GM12878 (cell line): Measurements from ENCODE around the gene SASH1. TPM values are rescaled to one million over a fixed set of nuclear protein-coding genes. Genes with fewer than 3 reads are reported as not detected.

ENCODE experiments used
- ATAC-seq: fragments of 200-7000 bp; cut with Tn5 transposase; 3 replicates; pipeline ENCODE4 v1.9.1; 2020; ENCODE audit warnings: mild to moderate bottlenecking, moderate library complexity
- BruUV-seq: library from RNA; stranded (reverse); fragments of 400-500 nt; replicated peaks from 2 replicates; lab custom pipeline; 2021; lab: Mats Ljungman, UMichigan
- CTCF ChIA-PET: fragments of 300-600 bp; sonication (Branson Sonifier 250); formaldehyde crosslinking; extraction: SDS; loops from one replicate; lab custom pipeline; 2021; ENCODE audit warnings: inconsistent platforms; lab: Yijun Ruan, JAX
- POLR2A ChIA-PET: fragments of 350-600 bp; formaldehyde crosslinking; extraction: SDS; loops from one replicate; lab custom pipeline; 2021; ENCODE audit warnings: inconsistent platforms; lab: Charles Lee
- RAD21 ChIA-PET: fragments of 300-600 bp; sonication (Branson Sonifier 250); formaldehyde crosslinking; loops from one replicate; lab custom pipeline; 2023; ENCODE audit warnings: antibody characterized with exemption; ENCODE audit not compliant: unreplicated experiment; lab: Charles Lee
- SMC1A ChIA-PET: fragments of 300-600 bp; sonication (Branson Sonifier 250); formaldehyde crosslinking; loops from one replicate; lab custom pipeline; 2023; ENCODE audit not compliant: unreplicated experiment, uncharacterized antibody; lab: Charles Lee
- DNase-seq: peaks from one replicate; pipeline ENCODE4 v3.0.0-alpha.2; 2011; ENCODE audit warnings: low read depth, low spot score
- FAIRE-seq: peaks from 3 replicates; lab custom pipeline; 2011; peaks lifted over from hg19 to GRCh38; lab: Jason Lieb, UNC
- H2AFZ ChIP-seq: 2 replicates; pipeline ENCODE4 v1.6.0; 2011; ENCODE audit warnings: low read depth, low read length, control low read depth; ENCODE audit not compliant: control insufficient read depth
- H3K27ac ChIP-seq: 2 replicates; pipeline ENCODE4 v1.5.1; 2011; ENCODE audit warnings: control low read depth; ENCODE audit not compliant: control insufficient read depth, insufficient read depth
- H3K27me3 ChIP-seq, 2 experiments: replicated peaks in 1 of 2; 2 replicates each; pipeline versions ENCODE4 v1.6.0 to v1.6.1; 2011; ENCODE audit warnings: low read length in 1 of 2; ENCODE audit not compliant: control insufficient read depth in 2 of 2, insufficient read depth in 2 of 2
- H3K36me3 ChIP-seq, 2 experiments: 2 replicates each; pipeline ENCODE4 v1.5.1; 2011; ENCODE audit warnings: low read length in 1 of 2; ENCODE audit not compliant: control insufficient read depth in 2 of 2, insufficient read depth in 2 of 2
- H3K4me1 ChIP-seq: 2 replicates; pipeline ENCODE4 v1.6.1; 2011; ENCODE audit warnings: mild to moderate bottlenecking, low read length, moderate library complexity, mixed read lengths; ENCODE audit not compliant: control insufficient read depth, insufficient read depth
- H3K4me2 ChIP-seq: 2 replicates; pipeline ENCODE4 v1.6.0; 2011; ENCODE audit warnings: control low read depth; ENCODE audit not compliant: control insufficient read depth, insufficient read depth
- H3K4me3 ChIP-seq: fragments of 200-600 bp; sonication (generic); 2 replicates; pipeline ENCODE4 v1.5.1; 2016
- H3K79me2 ChIP-seq: 2 replicates; pipeline ENCODE4 v1.6.0; 2011; ENCODE audit warnings: low read length; ENCODE audit not compliant: control insufficient read depth, insufficient read depth
- H3K9ac ChIP-seq: 2 replicates; pipeline ENCODE4 v1.8.0; 2011; ENCODE audit warnings: low read length, control low read depth, mixed read lengths; ENCODE audit not compliant: control insufficient read depth, insufficient read depth
- H3K9me3 ChIP-seq: replicated peaks from 3 replicates; pipeline ENCODE4 v1.5.1; 2011; ENCODE audit warnings: mild to moderate bottlenecking, low read length; ENCODE audit not compliant: control insufficient read depth, insufficient read depth
- H4K20me1 ChIP-seq: 2 replicates; pipeline ENCODE4 v1.6.0; 2011; ENCODE audit not compliant: control insufficient read depth, insufficient read depth
- BCL3 ChIP-seq: IDR thresholded peaks from 2 replicates; pipeline ENCODE4 v1.6.1; 2011; ENCODE audit warnings: borderline replicate concordance, low read depth, mild to moderate bottlenecking, moderate library complexity, low read length; ENCODE audit not compliant: insufficient read depth, poor library complexity, severe bottlenecking
- CHD4 ChIP-seq: fragments of 200-600 bp; sonication (generic); IDR thresholded peaks from 2 replicates; pipeline ENCODE4 v1.6.1; 2016; ENCODE audit warnings: mild to moderate bottlenecking
- PAX5 ChIP-seq: IDR thresholded peaks from 2 replicates; pipeline ENCODE4 v1.6.1; 2011; ENCODE audit warnings: low read depth, low read length, borderline replicate concordance
- WGBS: methylation state at CpG from one replicate; pipeline ENCODE4 v1.1.6; 2016; ENCODE audit warnings: low lambda C conversion rate; ENCODE audit not compliant: insufficient replicate concordance, insufficient coverage; ENCODE audit errors: missing lambda C conversion rate; 5-methylcytosine and 5-hydroxymethylcytosine counted together
- in situ Hi-C: fragments of 300-500 bp; cut with MboI; formaldehyde crosslinking; loops from 9 replicates; pipeline ENCODE4 v1.14.3; 2018; ENCODE audit warnings: mixed read lengths
- intact Hi-C: fragments of 100-400 bp; cut with micrococcal nuclease; formaldehyde crosslinking; loops from one replicate; pipeline ENCODE4 v1.14.2; 2022; ENCODE audit not compliant: unreplicated experiment
- polyA plus RNA-seq, 11 experiments: library from polyadenylated mRNA; depleted of rRNA in 4 of 11; unstranded in 6 of 11; stranded (reverse) in 5 of 11; fragments of >200 nt; fragmentation: Nextera tagmentation in 4 of 11; fragmentation: Illumina TruSeq in 1 of 11; extraction: Ambion mirVana in 4 of 11; extraction: Trizol in 1 of 11; gene quantifications; 1 replicate in 1 of 11; 2 replicates in 10 of 11; pipeline versions ENCODE4 v1.2.1 to v1.2.3, GENCODE V29; 2011 to 2016; ENCODE audit warnings: inconsistent platforms in 2 of 11, missing spikeins in 2 of 11, low read depth in 1 of 11
- total RNA-seq, 4 experiments: library from RNA; depleted of rRNA in 3 of 4; stranded (reverse); fragments of >200 nt in 3 of 4; fragmentation: Illumina TruSeq in 1 of 4; extraction: Trizol in 1 of 4; gene quantifications; 2 replicates each; pipeline versions ENCODE4 v1.2.1 to v1.2.3, GENCODE V29; 2013 to 2021
- TF ChIP-seq, protein P1 (sequence below): fragments of 450-650 bp; IDR thresholded peaks from 2 replicates; pipeline ENCODE4 v1.6.1; 2017; ENCODE audit warnings: mild to moderate bottlenecking, low read depth, inconsistent platforms; ENCODE audit not compliant: poor library complexity, severe bottlenecking
- TF ChIP-seq, protein P2 (sequence below): IDR thresholded peaks from 2 replicates; pipeline ENCODE4 v1.6.1; 2012; ENCODE audit warnings: low read depth, low read length, improper control_type of control experiment
- TF ChIP-seq, protein P3 (sequence below): IDR thresholded peaks from 2 replicates; pipeline ENCODE4 v1.6.1; 2011; ENCODE audit warnings: low read depth, low read length, improper control_type of control experiment, borderline replicate concordance

SASH1 gene
- total and polyA plus RNA-seq, 10 of the 15 experiments (the other 5 are each of a cell fraction or from before 2014, with no cell fraction given) = 0.01 to 0.73 (median 0.14) TPM; not detected in 4

DNA sequence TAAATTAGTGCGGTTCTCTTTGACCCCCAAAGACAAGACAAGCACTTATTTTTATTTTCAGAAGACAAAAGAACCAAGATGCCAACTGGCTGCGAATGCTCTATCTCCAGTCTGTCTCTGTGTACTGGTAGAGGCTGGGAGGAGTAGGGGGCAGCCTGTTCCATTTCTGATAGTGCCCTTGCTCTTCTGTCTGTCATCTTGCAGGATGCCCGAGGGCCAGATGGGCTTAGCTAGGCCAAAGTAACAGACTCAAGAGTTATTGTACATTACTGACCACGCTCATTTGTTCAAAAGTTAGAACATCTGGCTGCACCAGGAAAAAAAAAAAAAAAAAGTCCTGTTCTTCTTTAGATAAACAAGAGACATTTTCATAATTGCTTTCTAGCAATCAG, 206.1 kb downstream of the SASH1 start:
- H3K4me1 ChIP-seq = no peaks in the 10 kb centered on the region
- no TSS peak for BruUV-seq
- no peak overlapping the region for H3K9ac ChIP-seq
- SMC1A ChIA-PET = no interaction called here
- no peak overlapping the region for H3K4me3 ChIP-seq
- CTCF ChIA-PET = interaction anchor here (0.9 to 1.0 kb wide), 2 partner anchors 11 to 400 kb away, joined by 3 to 4 read pairs; no protein-coding TSS in a partner anchor
- H3K36me3 ChIP-seq = no peaks in the 10 kb centered on the region
- H3K79me2 ChIP-seq = no peaks in the 10 kb centered on the region
- H3K27ac ChIP-seq = no peak overlapping the region
- WGBS = 42% methylated on average over 4 of the region's 4 CpGs
- no peaks in the 10 kb centered on the region for H4K20me1 ChIP-seq
- in situ Hi-C loops = no loop called here
- ATAC-seq (no peak), FAIRE-seq (no peak), DNase-seq (no peak)
- H3K4me2 ChIP-seq = no peak overlapping the region
- H3K27me3 ChIP-seq = no peaks in the 10 kb centered on the region; a peak in 1 of 4 replicates
- H3K9me3 ChIP-seq = no peaks in the 10 kb centered on the region; the same call in 2 of the 3 replicates
- POLR2A ChIA-PET = no interaction called here
- RAD21 ChIA-PET = interaction anchor here (0.7 kb wide), 1 partner anchor 18 kb away, joined by 3 read pairs; no protein-coding TSS in a partner anchor
- TF ChIP-seq CHD4 (no peak), BCL3 (no peak), PAX5 (no peak)
- TF ChIP-seq, protein P1, sequence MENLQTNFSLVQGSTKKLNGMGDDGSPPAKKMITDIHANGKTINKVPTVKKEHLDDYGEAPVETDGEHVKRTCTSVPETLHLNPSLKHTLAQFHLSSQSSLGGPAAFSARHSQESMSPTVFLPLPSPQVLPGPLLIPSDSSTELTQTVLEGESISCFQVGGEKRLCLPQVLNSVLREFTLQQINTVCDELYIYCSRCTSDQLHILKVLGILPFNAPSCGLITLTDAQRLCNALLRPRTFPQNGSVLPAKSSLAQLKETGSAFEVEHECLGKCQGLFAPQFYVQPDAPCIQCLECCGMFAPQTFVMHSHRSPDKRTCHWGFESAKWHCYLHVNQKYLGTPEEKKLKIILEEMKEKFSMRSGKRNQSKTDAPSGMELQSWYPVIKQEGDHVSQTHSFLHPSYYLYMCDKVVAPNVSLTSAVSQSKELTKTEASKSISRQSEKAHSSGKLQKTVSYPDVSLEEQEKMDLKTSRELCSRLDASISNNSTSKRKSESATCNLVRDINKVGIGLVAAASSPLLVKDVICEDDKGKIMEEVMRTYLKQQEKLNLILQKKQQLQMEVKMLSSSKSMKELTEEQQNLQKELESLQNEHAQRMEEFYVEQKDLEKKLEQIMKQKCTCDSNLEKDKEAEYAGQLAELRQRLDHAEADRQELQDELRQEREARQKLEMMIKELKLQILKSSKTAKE = no peak
- TF ChIP-seq, protein P2, sequence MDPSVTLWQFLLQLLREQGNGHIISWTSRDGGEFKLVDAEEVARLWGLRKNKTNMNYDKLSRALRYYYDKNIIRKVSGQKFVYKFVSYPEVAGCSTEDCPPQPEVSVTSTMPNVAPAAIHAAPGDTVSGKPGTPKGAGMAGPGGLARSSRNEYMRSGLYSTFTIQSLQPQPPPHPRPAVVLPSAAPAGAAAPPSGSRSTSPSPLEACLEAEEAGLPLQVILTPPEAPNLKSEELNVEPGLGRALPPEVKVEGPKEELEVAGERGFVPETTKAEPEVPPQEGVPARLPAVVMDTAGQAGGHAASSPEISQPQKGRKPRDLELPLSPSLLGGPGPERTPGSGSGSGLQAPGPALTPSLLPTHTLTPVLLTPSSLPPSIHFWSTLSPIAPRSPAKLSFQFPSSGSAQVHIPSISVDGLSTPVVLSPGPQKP = no peak
- TF ChIP-seq, protein P3, sequence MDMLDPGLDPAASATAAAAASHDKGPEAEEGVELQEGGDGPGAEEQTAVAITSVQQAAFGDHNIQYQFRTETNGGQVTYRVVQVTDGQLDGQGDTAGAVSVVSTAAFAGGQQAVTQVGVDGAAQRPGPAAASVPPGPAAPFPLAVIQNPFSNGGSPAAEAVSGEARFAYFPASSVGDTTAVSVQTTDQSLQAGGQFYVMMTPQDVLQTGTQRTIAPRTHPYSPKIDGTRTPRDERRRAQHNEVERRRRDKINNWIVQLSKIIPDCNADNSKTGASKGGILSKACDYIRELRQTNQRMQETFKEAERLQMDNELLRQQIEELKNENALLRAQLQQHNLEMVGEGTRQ = no peak
- intact Hi-C loops = no loop called here
- H2AFZ ChIP-seq = no peak overlapping the region
